Endothelial cell of umbilical vein (primary cell): ENCODE data around the gene B3GNT3. TPM values are rescaled to one million over a fixed set of nuclear protein-coding genes. Genes with fewer than 3 reads are reported as not detected.
A peak's percentile ranks its signal among the peaks of the same experiment; 100 is the strongest.

ENCODE experiments used
- BruUV-seq: library from RNA; stranded (reverse); fragments of 400-500 nt; replicated peaks from 2 replicates; lab custom pipeline; 2021; lab: Mats Ljungman, UMichigan
- CTCF ChIA-PET: fragments of 300-600, 350-600 bp; sonication (Branson Sonifier 250); formaldehyde crosslinking; loops from one replicate; lab custom pipeline; 2021; ENCODE audit warnings: antibody characterized with exemption, inconsistent platforms; lab: Charles Lee
- POLR2A ChIA-PET: fragments of 300-600, 350-600 bp; sonication (Branson Sonifier 250); formaldehyde crosslinking; loops from one replicate; lab custom pipeline; 2021; ENCODE audit warnings: antibody characterized with exemption, inconsistent platforms; lab: Charles Lee
- DNase-seq: peaks from one replicate; pipeline ENCODE4 v3.0.0-alpha.2; 2011; ENCODE audit warnings: low read depth, low spot score
- FAIRE-seq: peaks from 2 replicates; lab custom pipeline; 2011; peaks lifted over from hg19 to GRCh38; lab: Jason Lieb, UNC
- H2AFZ ChIP-seq: 2 replicates; pipeline ENCODE4 v1.6.0; 2012; ENCODE audit warnings: low read depth, low read length, control low read depth, inconsistent platforms
- H3K27ac ChIP-seq: 2 replicates; pipeline ENCODE4 v1.5.1; 2011; ENCODE audit warnings: low read depth, mild to moderate bottlenecking, control low read depth, low read length, moderate library complexity; ENCODE audit not compliant: insufficient read depth
- H3K27me3 ChIP-seq, 2 experiments: 2 replicates each; pipeline versions ENCODE4 v1.6.0 to v1.6.1; 2011; ENCODE audit warnings: low read length in 2 of 2, mixed read lengths in 1 of 2; ENCODE audit not compliant: control insufficient read depth in 2 of 2, insufficient read depth in 2 of 2
- H3K36me3 ChIP-seq, 2 experiments: 2 replicates in 1 of 2; 3 replicates in 1 of 2; pipeline ENCODE4 v1.5.1; 2011; ENCODE audit warnings: low read length in 2 of 2, mild to moderate bottlenecking in 1 of 2, moderate library complexity in 1 of 2; ENCODE audit not compliant: control insufficient read depth in 2 of 2, insufficient read depth in 2 of 2; ENCODE audit errors: extremely low read depth in 1 of 2
- H3K4me1 ChIP-seq: 3 replicates; pipeline ENCODE4 v1.5.1; 2011; ENCODE audit warnings: mild to moderate bottlenecking, low read length; ENCODE audit not compliant: control insufficient read depth, insufficient read depth; ENCODE audit errors: extremely low read depth
- H3K4me2 ChIP-seq: 2 replicates; pipeline ENCODE4 v1.6.1; 2011; ENCODE audit warnings: low read length, control low read depth, mixed read lengths; ENCODE audit not compliant: insufficient read depth
- H3K4me3 ChIP-seq, 3 experiments: fragments of 200-600 bp in 1 of 3; sonication (generic), shearing (Covaris generic) in 1 of 3; replicated peaks in 1 of 3; 2 replicates each; pipeline ENCODE4 v1.5.1; 2011 to 2016; ENCODE audit warnings: control low read depth in 3 of 3, low read length in 3 of 3, mild to moderate bottlenecking in 2 of 3, inconsistent platforms in 1 of 3, low read depth in 1 of 3, moderate library complexity in 1 of 3; ENCODE audit not compliant: insufficient read depth in 1 of 3
- H3K79me2 ChIP-seq: 2 replicates; pipeline ENCODE4 v1.6.0; 2012; ENCODE audit warnings: low read length, inconsistent platforms; ENCODE audit not compliant: control insufficient read depth, insufficient read depth
- H3K9ac ChIP-seq: replicated peaks from 2 replicates; pipeline ENCODE3; 2011; ENCODE audit warnings: low read length, control low read depth; ENCODE audit not compliant: insufficient read depth; ENCODE audit errors: extremely low read depth
- H3K9me1 ChIP-seq: replicated peaks from 3 replicates; pipeline ENCODE4 v1.6.0; 2011; ENCODE audit warnings: mild to moderate bottlenecking, low read length; ENCODE audit not compliant: control insufficient read depth, insufficient read depth; ENCODE audit errors: extremely low read depth
- H3K9me3 ChIP-seq: replicated peaks from 2 replicates; pipeline ENCODE4 v1.5.1; 2012; ENCODE audit warnings: low read length, inconsistent platforms; ENCODE audit not compliant: control insufficient read depth, insufficient read depth
- H4K20me1 ChIP-seq: replicated peaks from 2 replicates; pipeline ENCODE3; 2011; ENCODE audit warnings: mild to moderate bottlenecking, low read length; ENCODE audit not compliant: control insufficient read depth, insufficient read depth; ENCODE audit errors: extremely low read depth
- MYC ChIP-seq: IDR thresholded peaks from one replicate; pipeline ENCODE4 v1.6.1; 2011; ENCODE audit warnings: mild to moderate bottlenecking, low read depth, low read length
- POLR2AphosphoS5 ChIP-seq: IDR thresholded peaks from 2 replicates; pipeline ENCODE4 v1.6.1; 2012; ENCODE audit warnings: low read depth, mild to moderate bottlenecking, control low read depth, low read length, moderate library complexity; ENCODE audit not compliant: insufficient read depth
- dilution Hi-C: fragments of 300-500 bp; cut with MboI; formaldehyde crosslinking; loops from one replicate; pipeline ENCODE4 v1.15.0; 2019; ENCODE audit warnings: low sequenced_read_pairs; ENCODE audit not compliant: extremely low pct_ligation_motif_present
- intact Hi-C: fragments of 100-400 bp; cut with micrococcal nuclease; formaldehyde crosslinking; loops from one replicate; pipeline ENCODE4 v1.10.0; 2022
- polyA plus RNA-seq, 4 experiments: library from polyadenylated mRNA; depleted of rRNA in 3 of 4; stranded (reverse) in 3 of 4; unstranded in 1 of 4; fragments of >200 nt; gene quantifications; 2 replicates each; pipeline versions ENCODE4 v1.2.1 to v1.2.3, GENCODE V29; 2011 to 2012; ENCODE audit warnings: missing spikeins in 1 of 4
- total RNA-seq: library from RNA; stranded (reverse); gene quantifications from 2 replicates; pipeline ENCODE4 v1.2.3, GENCODE V29; 2021
- TF ChIP-seq, protein P1 (sequence below), 2 donors: IDR thresholded peaks; 1 replicate in 1 of 2; 2 replicates in 1 of 2; pipeline ENCODE4 v1.5.1; 2011; ENCODE audit warnings: low read length in 2 of 2, mild to moderate bottlenecking in 2 of 2, moderate library complexity in 2 of 2, control low read depth in 1 of 2, inconsistent platforms in 1 of 2, low read depth in 1 of 2; ENCODE audit not compliant: insufficient read depth in 1 of 2; ENCODE audit errors: extremely low read depth in 1 of 2

B3GNT3 gene
- total and polyA plus RNA-seq, 2 donors (not counting 3 experiments of a cell fraction or from before 2014, with no cell fraction given): 0.10 TPM; not detected in 1

GRCh38 chr19:17778251-17778967, 16.5 kb upstream of the B3GNT3 start:
- H3K4me3 ChIP-seq: peak overlapping the region in 1 of 3 experiments; percentile 19
- H3K79me2 ChIP-seq: no peaks in the 10 kb centered on the region
- POLR2A ChIA-PET: interaction anchor here (0.9 kb wide), 1 partner anchor 81 kb away, joined by 3 read pairs; the partner anchor contains the start of gene RPL18A
- no peaks in the 10 kb centered on the region for H3K9me3 ChIP-seq
- CTCF ChIA-PET: interaction anchor here (1.0 to 1.6 kb wide), 2 partner anchors 12 to 81 kb away, joined by 3 to 5 read pairs; partner anchors contain the start of gene RPL18A
- intact Hi-C loops: loop anchor here (5.0 kb wide), 1 partner anchor 326 kb away; no protein-coding TSS in a partner anchor
- H3K36me3 ChIP-seq: no peaks in the 10 kb centered on the region
- no peak overlapping the region for H3K27ac ChIP-seq
- H3K4me1 ChIP-seq: no peaks in the 10 kb centered on the region
- DNase-seq (peak; percentile 44), FAIRE-seq (peak; percentile 76)
- H2AFZ ChIP-seq: peak overlapping the region; percentile 75
- BruUV-seq: no TSS peak
- dilution Hi-C loops: no loop called here
- peak overlapping the region; percentile 1 for H3K4me2 ChIP-seq
- H4K20me1 ChIP-seq: no peaks in the 10 kb centered on the region
- TF ChIP-seq, protein P1, sequence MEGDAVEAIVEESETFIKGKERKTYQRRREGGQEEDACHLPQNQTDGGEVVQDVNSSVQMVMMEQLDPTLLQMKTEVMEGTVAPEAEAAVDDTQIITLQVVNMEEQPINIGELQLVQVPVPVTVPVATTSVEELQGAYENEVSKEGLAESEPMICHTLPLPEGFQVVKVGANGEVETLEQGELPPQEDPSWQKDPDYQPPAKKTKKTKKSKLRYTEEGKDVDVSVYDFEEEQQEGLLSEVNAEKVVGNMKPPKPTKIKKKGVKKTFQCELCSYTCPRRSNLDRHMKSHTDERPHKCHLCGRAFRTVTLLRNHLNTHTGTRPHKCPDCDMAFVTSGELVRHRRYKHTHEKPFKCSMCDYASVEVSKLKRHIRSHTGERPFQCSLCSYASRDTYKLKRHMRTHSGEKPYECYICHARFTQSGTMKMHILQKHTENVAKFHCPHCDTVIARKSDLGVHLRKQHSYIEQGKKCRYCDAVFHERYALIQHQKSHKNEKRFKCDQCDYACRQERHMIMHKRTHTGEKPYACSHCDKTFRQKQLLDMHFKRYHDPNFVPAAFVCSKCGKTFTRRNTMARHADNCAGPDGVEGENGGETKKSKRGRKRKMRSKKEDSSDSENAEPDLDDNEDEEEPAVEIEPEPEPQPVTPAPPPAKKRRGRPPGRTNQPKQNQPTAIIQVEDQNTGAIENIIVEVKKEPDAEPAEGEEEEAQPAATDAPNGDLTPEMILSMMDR (IDR thresholded peaks at IDR 0.05; ENCODE audit: extremely low read depth in 1 of 2, insufficient read depth in 1 of 2, low read depth in 1 of 2, low read length in 2 of 2): no peak
- TF ChIP-seq MYC: no peak
- TF ChIP-seq POLR2AphosphoS5: no peak
- H3K27me3 ChIP-seq: no peaks in the 10 kb centered on the region
- H3K9ac ChIP-seq: no peak overlapping the region
- no peaks in the 10 kb centered on the region for H3K9me1 ChIP-seq
